ENCODE measurements around the gene CALU.

CALU gene

GRCh38 chr7:128752251-128752650 lies 13.1 kb downstream of the CALU start:
- DNase-seq (ENCODE audit: low spot score) = no peak

GRCh38 chr7:128755075-128755818 lies 16.1 kb downstream of the CALU start:
- no peak for DNase-seq (ENCODE audit: low spot score)

GRCh38 chr7:128755819-128756476 lies 16.8 kb downstream of the CALU start:
- peak; percentile 85 for DNase-seq (ENCODE audit: low spot score)

- DNase-seq (ENCODE audit: low spot score) = no peak
Measured at GRCh38 chr7:128757203-128757602, 18.0 kb downstream of the CALU start.

GRCh38 chr7:128758553-128758952 lies 19.4 kb downstream of the CALU start:
- DNase-seq (ENCODE audit: low spot score) = no peak

- no peak for DNase-seq (ENCODE audit: low spot score)
Measured at GRCh38 chr7:128759242-128759641, 20.1 kb downstream of the CALU start.

GRCh38 chr7:128763541-128763940 lies 24.4 kb downstream of the CALU start:
- no peak for DNase-seq (ENCODE audit: low spot score)

- no peak for DNase-seq (ENCODE audit: low spot score)
Measured at GRCh38 chr7:128767475-128768110, 28.4 kb downstream of the CALU start.

GRCh38 chr7:128770233-128770632 lies 31.1 kb downstream of the CALU start:
- no peak for DNase-seq (ENCODE audit: low spot score)

- no peak for DNase-seq (ENCODE audit: low spot score)
Measured at GRCh38 chr7:128773604-128774003, 34.4 kb downstream of the CALU start.

GRCh38 chr7:128774029-128774689 lies 35.0 kb downstream of the CALU start:
- DNase-seq (ENCODE audit: low spot score) = no peak

- no peak for DNase-seq (ENCODE audit: low spot score)
Measured at GRCh38 chr7:128774921-128775320, 35.8 kb downstream of the CALU start.

GRCh38 chr7:128775744-128776474 lies 36.8 kb downstream of the CALU start, which contains the start of gene OPN1SW:
Gene OPN1SW (minus strand): TSS chr7:128775794. CDS start chr7:128775781, 13 bp downstream.
- no peak for DNase-seq (ENCODE audit: low spot score)

GRCh38 chr7:128777156-128778123 lies 38.3 kb downstream of the CALU start:
- DNase-seq (ENCODE audit: low spot score) = no peak

- no peak for DNase-seq (ENCODE audit: low spot score)
Measured at GRCh38 chr7:128778946-128779345, 39.8 kb downstream of the CALU start.

- peak; percentile 88 for DNase-seq (ENCODE audit: low spot score)
Measured at GRCh38 chr7:128781126-128781525, 42.0 kb downstream of the CALU start.

- DNase-seq (ENCODE audit: low spot score) = peak; percentile 25
Measured at GRCh38 chr7:128781851-128782250, 42.7 kb downstream of the CALU start.

- peak; percentile 85 for DNase-seq (ENCODE audit: low spot score)
Measured at GRCh38 chr7:128783143-128783861, 44.1 kb downstream of the CALU start.

GRCh38 chr7:128785738-128786137 lies 46.6 kb downstream of the CALU start:
- DNase-seq (ENCODE audit: low spot score) = no peak
